HEK293T (cell line): ENCODE measurements around the gene AP3D1.

Experiments
- CTCF ChIA-PET: fragments of 350-600 bp; formaldehyde crosslinking; extraction: SDS; loops from one replicate; lab custom pipeline; 2021; ENCODE audit warnings: antibody characterized with exemption, inconsistent platforms; lab: Yijun Ruan, JAX
- POLR2A ChIA-PET: fragments of 350-600 bp; formaldehyde crosslinking; extraction: SDS; loops from one replicate; lab custom pipeline; 2020; ENCODE audit warnings: antibody characterized with exemption, inconsistent platforms; lab: Yijun Ruan, JAX
- DNase-seq: peaks from one replicate; pipeline ENCODE4 v3.0.0; 2012; ENCODE audit warnings: mixed read lengths; ENCODE audit errors: extremely low spot score
- ARNT ChIP-seq: fragments of 450-650 bp; IDR thresholded peaks from 2 replicates; pipeline ENCODE4 v1.6.1; 2017; ENCODE audit warnings: mild to moderate bottlenecking
- BHLHE40 ChIP-seq: fragments of 450-650 bp; IDR thresholded peaks from 2 replicates; pipeline ENCODE4 v1.6.1; 2016; ENCODE audit warnings: mild to moderate bottlenecking, moderate library complexity, borderline replicate concordance
- CTBP1 ChIP-seq: fragments of 450-650 bp; IDR thresholded peaks from 2 replicates; pipeline ENCODE4 v1.6.1; 2016; ENCODE audit warnings: borderline replicate concordance
- ELF4 ChIP-seq: fragments of 450-650 bp; IDR thresholded peaks from 2 replicates; pipeline ENCODE4 v1.6.1; 2017; ENCODE audit warnings: antibody characterized with exemption
- FOXA1 ChIP-seq: fragments of 450-650 bp; IDR thresholded peaks from 2 replicates; pipeline ENCODE4 v1.6.1; 2016; ENCODE audit warnings: mild to moderate bottlenecking
- FOXK2 ChIP-seq: fragments of 450-650 bp; IDR thresholded peaks from 2 replicates; pipeline ENCODE4 v1.6.1; 2016; ENCODE audit warnings: mild to moderate bottlenecking
- FOXM1 ChIP-seq: fragments of 450-650 bp; IDR thresholded peaks from 2 replicates; pipeline ENCODE4 v1.6.1; 2017; ENCODE audit warnings: mild to moderate bottlenecking, borderline replicate concordance
- HDGF ChIP-seq: fragments of 450-650 bp; IDR thresholded peaks from 2 replicates; pipeline ENCODE4 v1.6.1; 2017; ENCODE audit warnings: antibody characterized with exemption, borderline replicate concordance
- L3MBTL2 ChIP-seq: fragments of 450-650 bp; conservative IDR thresholded peaks from 2 replicates; pipeline ENCODE4 v1.6.1; 2016; ENCODE audit warnings: mild to moderate bottlenecking
- LEF1 ChIP-seq: fragments of 450-650 bp; IDR thresholded peaks from 2 replicates; pipeline ENCODE4 v1.6.1; 2017; ENCODE audit warnings: mild to moderate bottlenecking, borderline replicate concordance
- NFRKB ChIP-seq: fragments of 450-650 bp; IDR thresholded peaks from 2 replicates; pipeline ENCODE4 v1.6.1; 2016; ENCODE audit warnings: mild to moderate bottlenecking, moderate library complexity
- PKNOX1 ChIP-seq: fragments of 450-650 bp; IDR thresholded peaks from 2 replicates; pipeline ENCODE4 v1.6.1; 2016
- SP1 ChIP-seq: fragments of 450-650 bp; IDR thresholded peaks from 2 replicates; pipeline ENCODE4 v1.6.1; 2017
- SUZ12 ChIP-seq: fragments of 450-650 bp; IDR thresholded peaks from 2 replicates; pipeline ENCODE4 v1.6.1; 2016; ENCODE audit warnings: mild to moderate bottlenecking
- TARDBP ChIP-seq: fragments of 450-650 bp; IDR thresholded peaks from 2 replicates; pipeline ENCODE4 v1.6.1; 2016
- ZNF384 ChIP-seq: fragments of 450-650 bp; IDR thresholded peaks from 2 replicates; pipeline ENCODE4 v1.6.1; 2016

The AP3D1 gene

GRCh38 chr19:2154587-2155075 is 3.3 kb upstream of the AP3D1 start:
- TF ChIP-seq ARNT (no peak), PKNOX1 (no peak), LEF1 (no peak)
- ChIA-PET POLR2A (interaction anchor here (0.6 to 1.2 kb wide), 2 partner anchors 16 to 83 kb away, joined by 3 to 4 read pairs; no protein-coding TSS in a partner anchor), CTCF (no interaction called here)
- no peak for DNase-seq

DNA sequence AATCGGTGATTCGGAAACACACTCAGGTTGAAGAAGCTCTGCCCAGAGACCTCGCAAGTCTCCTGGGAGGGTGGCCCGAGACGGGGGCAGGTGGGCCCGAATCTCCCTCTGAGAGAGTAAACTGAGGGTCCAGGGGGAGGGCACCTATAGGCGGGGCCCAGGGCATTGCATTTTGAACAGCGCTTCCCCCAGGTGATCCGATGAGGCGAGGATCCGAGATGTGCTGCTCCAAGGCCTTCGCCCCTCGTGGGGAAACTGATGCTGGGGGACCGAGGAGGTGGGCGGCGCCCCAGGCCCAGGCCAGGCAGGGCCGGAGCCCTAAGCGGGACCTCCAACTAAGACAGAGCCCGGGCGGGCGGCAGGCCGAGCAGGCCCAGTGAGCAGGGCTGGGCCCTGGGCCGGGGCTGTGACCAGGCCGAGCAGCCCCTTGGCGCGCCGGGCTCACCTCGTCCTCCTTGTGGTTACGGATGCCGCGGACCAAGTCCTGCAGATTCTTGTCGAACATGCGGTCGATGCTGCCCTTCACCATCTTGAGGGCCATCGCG is 500 bp downstream of the AP3D1 start:
- TF ChIP-seq SP1 (no peak), ARNT (no peak), ELF4 (no peak), ZNF384 (no peak), CTBP1 (no peak), L3MBTL2 (no peak), SUZ12 (no peak), HDGF (no peak), LEF1 (no peak), FOXK2 (no peak), NFRKB (no peak), BHLHE40 (no peak), TARDBP (no peak), FOXA1 (no peak), PKNOX1 (no peak)
- no peak for DNase-seq
- ChIA-PET POLR2A (no interaction called here), CTCF (no interaction called here)

DNA sequence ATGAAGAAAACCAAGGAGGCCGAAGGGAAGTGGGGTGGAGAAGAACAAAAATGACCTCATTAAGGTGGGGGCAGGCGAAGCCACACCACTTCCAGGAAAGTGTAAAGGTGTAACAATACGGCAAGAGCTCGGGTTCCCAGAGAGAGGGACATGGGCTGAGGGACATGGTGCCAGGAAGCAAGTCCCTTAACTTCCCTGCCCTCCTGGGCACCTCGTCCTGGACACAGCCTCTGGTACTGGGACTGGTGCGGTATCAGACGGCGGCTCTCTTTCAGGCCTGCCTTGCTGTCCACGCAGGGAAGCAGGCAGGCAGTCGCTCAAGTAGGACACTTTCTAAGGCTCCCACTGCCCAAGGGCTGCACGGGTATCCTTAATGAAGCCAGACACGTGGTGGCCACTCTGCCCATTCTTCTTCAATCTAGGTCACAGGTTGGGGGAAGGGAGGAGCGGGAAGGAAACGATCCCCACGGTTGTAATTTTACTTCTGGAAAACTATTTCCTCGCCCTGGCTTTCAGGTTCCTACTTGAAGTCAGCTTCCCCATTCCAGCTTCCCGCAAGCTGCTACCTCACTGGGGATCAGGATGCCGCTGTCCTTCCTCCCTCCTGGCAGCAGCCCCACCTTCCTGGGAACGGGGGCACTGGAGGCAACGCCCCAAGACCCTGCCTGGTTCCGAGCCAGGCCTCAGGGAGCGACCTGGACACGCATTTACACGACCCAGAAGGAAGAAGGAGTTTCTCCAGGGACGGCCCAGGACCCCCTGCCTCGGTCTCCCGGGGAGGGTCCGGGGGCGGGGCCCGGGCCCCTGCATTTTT is 1.2 kb downstream of the AP3D1 start:
- CTCF ChIA-PET, result no interaction called here
- POLR2A ChIA-PET, result interaction anchor here (0.7 to 1.0 kb wide), 2 partner anchors 29 to 120 kb away, joined by 3 read pairs; no protein-coding TSS in a partner anchor
- DNase-seq, result no peak
- no peak for TF ChIP-seq BHLHE40
- no peak for TF ChIP-seq ARNT

DNA sequence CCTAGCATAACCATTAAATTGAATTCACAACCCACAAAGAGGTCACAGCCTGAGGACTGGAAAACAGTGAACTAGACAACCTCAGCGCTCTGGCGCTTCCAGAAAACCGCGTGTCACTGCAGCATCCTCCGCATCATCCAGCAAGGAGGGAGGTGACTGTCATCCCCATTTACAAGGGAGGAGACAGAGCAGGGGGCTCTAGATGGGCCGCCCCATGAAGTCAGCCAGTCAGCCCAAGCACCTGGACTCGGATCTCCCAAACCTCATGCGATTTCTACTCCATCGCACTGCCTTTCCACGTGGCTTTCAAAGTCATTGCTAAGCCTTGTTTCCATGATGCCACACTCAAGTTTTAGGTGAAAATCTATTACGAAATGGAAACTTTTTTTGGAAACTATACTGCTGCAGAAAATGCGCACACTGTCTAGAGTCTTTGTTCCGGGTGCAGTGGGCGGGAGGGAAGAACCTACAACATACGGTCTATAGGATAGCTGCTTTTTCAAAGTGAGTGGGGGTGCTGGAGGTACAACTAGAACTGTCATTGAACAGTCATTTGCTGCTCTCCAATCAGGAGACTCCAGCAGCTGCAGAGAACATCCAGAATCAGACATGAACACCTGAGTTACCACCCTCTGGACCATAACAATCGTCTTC is 2.8 kb downstream of the AP3D1 start:
- no peak for DNase-seq
- no peak for TF ChIP-seq ARNT
- CTCF ChIA-PET, result no interaction called here
- POLR2A ChIA-PET, result no interaction called here

- CTCF ChIA-PET, result no interaction called here
- TF ChIP-seq NFRKB (no peak), FOXM1 (no peak), LEF1 (no peak), BHLHE40 (no peak), ZNF384 (no peak), FOXK2 (no peak), ARNT (no peak), ELF4 (no peak), SUZ12 (no peak)
- no peak for DNase-seq
- POLR2A ChIA-PET, result no interaction called here
Measured at GRCh38 chr19:2145831-2146241, 5.5 kb downstream of the AP3D1 start.

- TF ChIP-seq HDGF (no peak), CTBP1 (no peak), LEF1 (no peak), L3MBTL2 (no peak), NFRKB (no peak)
- ChIA-PET POLR2A (no interaction called here), CTCF (interaction anchor here (0.7 kb wide), 1 partner anchor 26 kb away, joined by 3 read pairs; no protein-coding TSS in a partner anchor)
- DNase-seq, result no peak
Measured at GRCh38 chr19:2144190-2144589, 7.2 kb downstream of the AP3D1 start.

DNA sequence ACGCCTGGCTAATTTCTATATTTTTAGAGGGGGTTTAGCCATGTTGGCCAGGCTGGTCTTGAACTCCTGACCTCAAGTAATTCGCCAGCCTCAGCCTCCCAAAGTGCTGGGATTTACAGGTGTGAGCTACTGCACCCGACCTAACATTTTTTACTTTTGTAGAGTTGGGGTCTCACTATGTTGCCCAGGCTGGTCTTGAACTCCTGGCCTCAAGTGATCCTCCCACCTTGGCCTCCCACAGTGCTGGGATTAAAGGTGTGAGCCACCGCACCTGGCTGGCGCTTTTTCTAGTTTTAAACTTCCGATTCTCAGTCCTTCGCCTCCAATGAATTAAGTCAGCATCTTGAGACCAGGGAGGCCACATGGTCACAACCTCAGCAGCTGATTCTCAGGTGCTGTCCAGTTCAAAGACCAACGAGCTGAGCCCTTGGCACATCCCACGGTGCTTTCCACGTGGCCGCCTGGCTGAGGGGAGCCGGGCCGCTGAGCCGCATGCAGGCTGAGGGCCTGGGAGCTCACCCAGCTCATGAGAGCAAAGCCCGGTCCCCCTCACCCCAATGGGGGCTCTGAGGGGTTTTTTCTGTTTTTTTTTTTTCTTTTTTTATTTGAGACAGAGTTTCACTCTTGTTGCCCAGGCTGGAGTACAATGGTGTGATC is 9.1 kb downstream of the AP3D1 start:
- ChIA-PET POLR2A (no interaction called here), CTCF (interaction anchor here (0.6 to 1.2 kb wide), 2 partner anchors 14 to 130 kb away, joined by 3 read pairs; no protein-coding TSS in a partner anchor)
- DNase-seq, result no peak
- no peak for TF ChIP-seq ELF4
- TF ChIP-seq HDGF, result no peak
- no peak for TF ChIP-seq TARDBP
- no peak for TF ChIP-seq L3MBTL2
- TF ChIP-seq ZNF384, result no peak
- TF ChIP-seq FOXA1, result no peak
- no peak for TF ChIP-seq CTBP1
- no peak for TF ChIP-seq NFRKB
- no peak for TF ChIP-seq ARNT
- TF ChIP-seq FOXK2, result no peak
- TF ChIP-seq SUZ12, result no peak
- TF ChIP-seq FOXM1, result no peak
- no peak for TF ChIP-seq LEF1
- TF ChIP-seq BHLHE40, result no peak
- no peak for TF ChIP-seq SP1
- no peak for TF ChIP-seq PKNOX1
